ENCODE data around the gene HAGH. TPM values are rescaled to one million over a fixed set of nuclear protein-coding genes. Genes with fewer than 3 reads are reported as not detected.

The HAGH gene
- total and polyA plus RNA-seq, 10 of the 15 experiments (the other 5 are each of a cell fraction or from before 2014, with no cell fraction given) = 2.0 to 50.1 (median 22.4) TPM

- TF ChIP-seq PRDM15 (CRISPR knock-in tag; IDR thresholded peaks at IDR 0.05) (no peak), STAT1 (conservative IDR thresholded peaks at IDR 0.05) (0 out of 2 replicates have a peak, but pooled peaks have one; percentile 25), SMARCA5 (IDR thresholded peaks at IDR 0.05) (no peak), JUND (IDR thresholded peaks at IDR 0.05; ENCODE audit: low read depth, low read length) (no peak), CHD1 (IDR thresholded peaks at IDR 0.05; ENCODE audit: low read depth, low read length) (no peak), YBX1 (IDR thresholded peaks at IDR 0.05) (no peak), ATF7 (IDR thresholded peaks at IDR 0.05; ENCODE audit: low read depth) (no peak), BHLHE40 (IDR thresholded peaks at IDR 0.05; ENCODE audit: borderline replicate concordance in 1 of 2, low read depth in 2 of 2, low read length in 1 of 2) (peak in 1 of 2 experiments; percentile 89; a peak in 2 of 4 replicates), MTA2 (IDR thresholded peaks at IDR 0.05; ENCODE audit: low read depth) (no peak), E4F1 (IDR thresholded peaks at IDR 0.05; ENCODE audit: borderline replicate concordance, partially characterized antibody) (no peak), ETV6 (conservative IDR thresholded peaks at IDR 0.05 in 1 of 2, IDR thresholded peaks at IDR 0.05 in 1 of 2; ENCODE audit: borderline replicate concordance in 1 of 2, low read depth in 1 of 2) (no peak), MAX (IDR thresholded peaks at IDR 0.05; ENCODE audit: low read depth, low read length) (peak; percentile 96), TBL1XR1 (IDR thresholded peaks at IDR 0.05; ENCODE audit: low read depth, low read length) (peak; percentile 23; the same call in 1 of the 2 replicates), HDAC6 (IDR thresholded peaks at IDR 0.05; ENCODE audit: unreplicated experiment) (no peak), YY1 (IDR thresholded peaks at IDR 0.05; ENCODE audit: low read depth, low read length) (peak; percentile 97), RAD51 (IDR thresholded peaks at IDR 0.05) (peak; percentile 99), RAD21 (IDR thresholded peaks at IDR 0.05; ENCODE audit: insufficient read depth, low read depth, low read length) (no peak), REST (IDR thresholded peaks at IDR 0.05; ENCODE audit: low read depth, low read length) (0 out of 2 replicates have a peak, but pooled peaks have one; percentile 36), SP1 (IDR thresholded peaks at IDR 0.05; ENCODE audit: low read depth, low read length) (peak; percentile 92)
These were observed at the start of gene HAGH, which contains the start of gene FAHD1 (continued) for GRCh38 chr16:1826691-1827573.
